Inflammatory macrophage treated with lipopolysaccharide for 1 hour (primary cell): Measurements from ENCODE around the gene LRRC37B.
"Not testable (repeated sequence)": the region's sequence is repeated elsewhere in the genome, so short reads cannot be mapped to it uniquely, and the experiment has no call there.

ENCODE experiments used
- DNase-seq, 2 donors: peaks; one replicate each; pipeline ENCODE4 v3.0.0-alpha.2; 2020 to 2022

Gene LRRC37B

DNA sequence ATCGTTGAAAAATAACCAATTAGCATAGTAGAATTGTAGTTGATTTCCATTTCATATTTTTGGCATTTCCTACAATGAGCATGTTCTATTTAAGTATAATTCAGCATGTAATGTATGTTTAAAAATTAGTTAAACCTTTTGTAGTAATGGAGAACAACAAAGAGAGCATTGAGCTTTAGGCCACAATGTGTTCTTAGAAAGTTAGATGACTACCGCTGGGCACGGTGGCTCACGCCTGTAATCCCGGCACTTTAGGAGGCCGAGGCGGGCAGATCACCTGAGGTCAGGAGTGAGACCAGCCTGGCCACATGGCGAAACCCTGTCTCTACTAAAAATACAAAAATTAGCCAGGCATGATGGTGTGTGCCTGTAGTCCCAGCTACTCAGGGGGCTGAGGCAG lies 93.1 kb downstream of the LRRC37B start:
- DNase-seq: not testable (repeated sequence)

GRCh38 chr17:32100971-32101631 lies 93.9 kb downstream of the LRRC37B start:
- DNase-seq: no peak

GRCh38 chr17:32102172-32102571 lies 95.0 kb downstream of the LRRC37B start:
- DNase-seq: no peak

- DNase-seq: no peak
Measured at GRCh38 chr17:32102646-32103186, 95.5 kb downstream of the LRRC37B start.
